HEK293T (cell line): ENCODE measurements around the gene SSX4B.
A peak's percentile ranks its signal among the peaks of the same experiment; 100 is the strongest.
"Not testable (repeated sequence)": the region's sequence is repeated elsewhere in the genome, so short reads cannot be mapped to it uniquely, and the experiment has no call there.

Experiments used
- CTCF ChIA-PET: fragments of 350-600 bp; formaldehyde crosslinking; extraction: SDS; loops from one replicate; lab custom pipeline; 2021; ENCODE audit warnings: antibody characterized with exemption, inconsistent platforms; lab: Yijun Ruan, JAX
- POLR2A ChIA-PET: fragments of 350-600 bp; formaldehyde crosslinking; extraction: SDS; loops from one replicate; lab custom pipeline; 2020; ENCODE audit warnings: antibody characterized with exemption, inconsistent platforms; lab: Yijun Ruan, JAX
- DNase-seq: peaks from one replicate; pipeline ENCODE4 v3.0.0; 2012; ENCODE audit warnings: mixed read lengths; ENCODE audit errors: extremely low spot score
- ARNT ChIP-seq: fragments of 450-650 bp; IDR thresholded peaks from 2 replicates; pipeline ENCODE4 v1.6.1; 2017; ENCODE audit warnings: mild to moderate bottlenecking
- BHLHE40 ChIP-seq: fragments of 450-650 bp; IDR thresholded peaks from 2 replicates; pipeline ENCODE4 v1.6.1; 2016; ENCODE audit warnings: mild to moderate bottlenecking, moderate library complexity, borderline replicate concordance
- CTBP1 ChIP-seq: fragments of 450-650 bp; IDR thresholded peaks from 2 replicates; pipeline ENCODE4 v1.6.1; 2016; ENCODE audit warnings: borderline replicate concordance
- FOXA1 ChIP-seq: fragments of 450-650 bp; IDR thresholded peaks from 2 replicates; pipeline ENCODE4 v1.6.1; 2016; ENCODE audit warnings: mild to moderate bottlenecking
- FOXK2 ChIP-seq: fragments of 450-650 bp; IDR thresholded peaks from 2 replicates; pipeline ENCODE4 v1.6.1; 2016; ENCODE audit warnings: mild to moderate bottlenecking
- HDGF ChIP-seq: fragments of 450-650 bp; IDR thresholded peaks from 2 replicates; pipeline ENCODE4 v1.6.1; 2017; ENCODE audit warnings: antibody characterized with exemption, borderline replicate concordance
- L3MBTL2 ChIP-seq: fragments of 450-650 bp; conservative IDR thresholded peaks from 2 replicates; pipeline ENCODE4 v1.6.1; 2016; ENCODE audit warnings: mild to moderate bottlenecking
- NFRKB ChIP-seq: fragments of 450-650 bp; IDR thresholded peaks from 2 replicates; pipeline ENCODE4 v1.6.1; 2016; ENCODE audit warnings: mild to moderate bottlenecking, moderate library complexity
- SP1 ChIP-seq: fragments of 450-650 bp; IDR thresholded peaks from 2 replicates; pipeline ENCODE4 v1.6.1; 2017
- TARDBP ChIP-seq: fragments of 450-650 bp; IDR thresholded peaks from 2 replicates; pipeline ENCODE4 v1.6.1; 2016
- TF ChIP-seq, protein P1 (sequence below): fragments of 450-650 bp; IDR thresholded peaks from 2 replicates; pipeline ENCODE4 v1.6.1; 2016

SSX4B gene

GRCh38 chrX:48450076-48450475 lies 38.3 kb upstream of the SSX4B start:
- no peak for TF ChIP-seq NFRKB
- no peak for TF ChIP-seq HDGF
- TF ChIP-seq FOXA1: no peak
- no peak for TF ChIP-seq SP1
- TF ChIP-seq FOXK2: no peak
- no peak for TF ChIP-seq L3MBTL2
- TF ChIP-seq, protein P1, sequence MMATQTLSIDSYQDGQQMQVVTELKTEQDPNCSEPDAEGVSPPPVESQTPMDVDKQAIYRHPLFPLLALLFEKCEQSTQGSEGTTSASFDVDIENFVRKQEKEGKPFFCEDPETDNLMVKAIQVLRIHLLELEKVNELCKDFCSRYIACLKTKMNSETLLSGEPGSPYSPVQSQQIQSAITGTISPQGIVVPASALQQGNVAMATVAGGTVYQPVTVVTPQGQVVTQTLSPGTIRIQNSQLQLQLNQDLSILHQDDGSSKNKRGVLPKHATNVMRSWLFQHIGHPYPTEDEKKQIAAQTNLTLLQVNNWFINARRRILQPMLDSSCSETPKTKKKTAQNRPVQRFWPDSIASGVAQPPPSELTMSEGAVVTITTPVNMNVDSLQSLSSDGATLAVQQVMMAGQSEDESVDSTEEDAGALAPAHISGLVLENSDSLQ: no peak
- no peak for TF ChIP-seq BHLHE40
- TF ChIP-seq TARDBP: no peak
- TF ChIP-seq CTBP1: no peak
- no peak for TF ChIP-seq ARNT
- no peak for DNase-seq
- POLR2A ChIA-PET: no interaction called here
- CTCF ChIA-PET: no interaction called here

GRCh38 chrX:48447201-48447600 lies 35.4 kb upstream of the SSX4B start:
- POLR2A ChIA-PET, DNase-seq: not testable (repeated sequence)
- CTCF ChIA-PET: interaction anchor here (0.6 kb wide), 1 partner anchor 79 kb away, joined by 3 read pairs; no protein-coding TSS in a partner anchor

- CTCF ChIA-PET: not testable (repeated sequence)
These were observed 22.0 kb upstream of the SSX4B start for GRCh38 chrX:48433713-48434112.

DNA sequence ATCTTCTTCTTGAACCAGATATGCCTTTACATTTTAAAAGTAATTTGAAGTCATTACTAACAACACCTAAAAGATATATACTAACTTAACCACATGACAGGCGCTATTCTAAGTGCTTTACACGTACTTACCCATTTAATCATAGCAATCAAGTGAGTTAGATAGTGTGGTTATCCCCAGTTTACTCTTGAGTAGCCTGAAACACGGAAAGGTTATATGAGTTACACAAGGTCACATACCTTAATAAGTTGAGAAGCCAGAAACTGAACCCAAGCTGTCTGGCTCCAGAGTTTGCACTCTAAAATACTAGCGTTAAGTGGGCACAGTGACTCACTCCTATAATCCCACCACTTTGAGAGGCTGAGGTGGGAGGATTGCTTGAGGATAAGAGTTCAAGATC lies 18.4 kb upstream of the SSX4B start:
- POLR2A ChIA-PET, CTCF ChIA-PET, DNase-seq: not testable (repeated sequence)

More at GRCh38 chrX:48433713-48434112, 22.0 kb upstream of the SSX4B start:
- DNase-seq, POLR2A ChIA-PET: not testable (repeated sequence)

DNA sequence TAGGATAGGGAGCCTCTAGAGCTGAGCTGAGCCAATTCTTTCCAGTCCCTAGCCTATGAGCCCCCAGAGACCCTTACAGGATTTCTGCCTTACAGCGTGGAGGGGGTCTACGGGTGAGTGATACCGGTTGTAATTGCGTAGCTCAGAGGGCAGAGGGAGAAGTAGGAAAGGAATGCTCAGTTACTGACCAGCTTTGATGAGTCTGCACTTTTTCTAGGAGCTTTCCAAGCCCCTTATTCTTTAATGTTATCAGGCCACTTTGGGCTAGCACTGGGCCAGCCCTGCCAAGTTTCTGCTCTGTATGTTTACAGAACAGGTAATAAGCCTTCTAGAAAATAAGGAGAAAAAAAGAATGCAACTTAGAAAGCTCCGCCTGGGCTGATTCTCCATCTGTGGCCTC lies 17.8 kb upstream of the SSX4B start:
- CTCF ChIA-PET, POLR2A ChIA-PET: not testable (repeated sequence)
- DNase-seq: peak; percentile 3

DNA sequence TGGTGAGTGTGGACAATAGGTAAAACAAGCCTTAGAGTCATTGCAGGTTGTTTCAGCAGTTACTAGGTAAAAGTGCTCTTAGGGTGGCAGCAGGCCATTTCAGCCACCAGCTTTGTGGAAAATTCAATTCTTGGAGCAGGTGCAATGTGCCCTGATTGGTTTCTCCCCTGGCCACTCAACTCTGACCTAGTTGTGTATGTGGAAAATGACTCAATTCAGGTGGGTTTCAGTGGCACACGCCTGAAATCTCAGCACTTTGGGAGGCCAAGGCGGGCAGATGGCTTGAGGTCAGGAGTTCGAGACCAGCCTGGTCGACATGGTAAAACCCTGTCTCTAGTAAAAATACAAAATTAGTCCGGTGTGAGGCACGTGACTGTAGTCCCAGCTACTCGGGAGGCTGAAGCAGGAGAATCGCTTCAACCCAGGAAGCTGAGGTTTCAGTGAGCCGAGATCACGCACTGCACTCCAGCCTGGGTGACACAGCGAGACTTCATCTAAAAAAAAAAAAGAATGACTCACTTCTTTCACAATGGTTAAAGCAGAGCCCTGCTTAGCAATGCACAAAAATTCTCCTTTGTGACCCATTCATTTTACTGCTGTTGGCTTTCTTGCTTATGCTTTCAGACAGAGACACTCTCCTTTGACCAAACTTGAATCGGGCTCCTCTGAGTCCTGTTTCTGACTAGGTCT lies 15.4 kb upstream of the SSX4B start:
- POLR2A ChIA-PET, DNase-seq, CTCF ChIA-PET: not testable (repeated sequence)

- CTCF ChIA-PET, POLR2A ChIA-PET, DNase-seq: not testable (repeated sequence)
These were observed 13.9 kb downstream of the SSX4B start for GRCh38 chrX:48397825-48398224.

GRCh38 chrX:48396931-48397330 lies 14.8 kb downstream of the SSX4B start:
- POLR2A ChIA-PET, DNase-seq, CTCF ChIA-PET: not testable (repeated sequence)

DNA sequence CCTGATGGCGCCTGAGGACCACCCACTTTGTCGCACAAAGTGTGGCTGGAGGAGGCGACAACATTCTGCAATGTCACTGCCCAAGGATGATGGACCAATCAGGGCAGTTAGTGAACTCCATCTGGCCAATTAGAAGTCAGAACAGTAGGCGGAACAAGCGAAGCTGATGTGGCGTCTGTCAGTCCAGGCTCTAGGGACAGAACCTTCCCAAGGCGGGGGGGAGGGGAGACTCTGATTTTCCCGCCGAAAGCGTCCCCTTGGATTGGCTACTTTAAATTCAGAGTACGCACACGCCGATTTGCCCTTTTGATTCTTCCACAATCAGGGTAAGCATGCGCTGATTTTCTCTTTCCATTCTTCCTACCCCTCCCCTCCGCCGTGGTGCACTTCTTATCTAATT lies 28.5 kb downstream of the SSX4B start, which contains the start of gene SSX4:
TSS of gene SSX4 (plus strand) at position 301 of the 400 bp plus-strand sequence. CDS start 515 bp downstream, outside the sequence.
- POLR2A ChIA-PET, DNase-seq, CTCF ChIA-PET: not testable (repeated sequence)

- POLR2A ChIA-PET, DNase-seq, CTCF ChIA-PET: not testable (repeated sequence)
These were observed 41.4 kb downstream of the SSX4B start for GRCh38 chrX:48370408-48370807.

DNA sequence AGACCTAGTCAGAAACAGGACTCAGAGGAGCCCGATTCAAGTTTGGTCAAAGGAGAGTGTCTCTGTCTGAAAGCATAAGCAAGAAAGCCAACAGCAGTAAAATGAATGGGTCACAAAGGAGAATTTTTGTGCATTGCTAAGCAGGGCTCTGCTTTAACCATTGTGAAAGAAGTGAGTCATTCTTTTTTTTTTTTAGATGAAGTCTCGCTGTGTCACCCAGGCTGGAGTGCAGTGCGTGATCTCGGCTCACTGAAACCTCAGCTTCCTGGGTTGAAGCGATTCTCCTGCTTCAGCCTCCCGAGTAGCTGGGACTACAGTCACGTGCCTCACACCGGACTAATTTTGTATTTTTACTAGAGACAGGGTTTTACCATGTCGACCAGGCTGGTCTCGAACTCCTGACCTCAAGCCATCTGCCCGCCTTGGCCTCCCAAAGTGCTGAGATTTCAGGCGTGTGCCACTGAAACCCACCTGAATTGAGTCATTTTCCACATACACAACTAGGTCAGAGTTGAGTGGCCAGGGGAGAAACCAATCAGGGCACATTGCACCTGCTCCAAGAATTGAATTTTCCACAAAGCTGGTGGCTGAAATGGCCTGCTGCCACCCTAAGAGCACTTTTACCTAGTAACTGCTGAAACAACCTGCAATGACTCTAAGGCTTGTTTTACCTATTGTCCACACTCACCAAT lies 43.9 kb downstream of the SSX4B start:
- POLR2A ChIA-PET, DNase-seq, CTCF ChIA-PET: not testable (repeated sequence)

DNA sequence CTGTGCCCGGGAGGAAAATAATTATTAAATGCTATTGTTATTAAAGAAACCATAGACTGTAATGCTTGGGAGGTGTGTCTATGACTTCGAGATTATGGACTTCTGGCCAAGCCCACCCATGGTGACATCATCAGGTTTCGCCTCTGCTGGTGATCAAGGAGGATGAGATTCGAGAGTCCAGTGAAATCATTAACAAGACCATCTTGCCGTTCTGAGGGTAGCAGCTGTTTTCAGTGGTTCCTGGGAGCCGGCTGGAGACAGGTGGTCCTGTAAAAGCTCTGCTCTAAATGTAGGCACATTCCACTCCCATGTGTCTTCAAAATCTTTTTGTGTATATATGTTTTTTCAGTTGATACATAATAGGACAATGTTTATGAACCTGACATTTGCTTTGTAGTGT lies 52.5 kb downstream of the SSX4B start:
- CTCF ChIA-PET, POLR2A ChIA-PET, DNase-seq: not testable (repeated sequence)
